Measurements from ENCODE around the gene SLC2A6.

DNA sequence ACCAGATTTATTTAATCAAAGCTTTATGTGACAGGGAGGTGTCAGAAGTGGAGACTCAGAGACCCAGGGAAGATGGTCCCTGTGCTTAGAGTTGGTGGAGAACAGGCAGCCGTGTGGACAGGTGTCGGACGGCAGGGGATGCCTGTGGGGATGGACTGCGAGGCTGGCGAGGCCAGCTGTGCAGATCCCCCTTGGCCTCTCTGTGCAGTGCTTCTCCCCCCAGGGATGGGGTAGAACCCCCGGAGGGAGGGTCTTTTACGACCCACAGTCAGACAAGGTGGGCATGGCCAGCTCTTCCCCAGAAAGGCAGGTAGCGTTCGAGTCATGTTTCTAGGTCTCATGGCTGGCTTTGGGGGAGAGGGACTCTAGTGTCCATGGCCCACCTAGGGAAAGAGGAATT is 4.7 kb upstream of the SLC2A6 start:
- TF ChIP-seq POLR2A (IDR thresholded peaks at IDR 0.05), result no peak
- TF ChIP-seq, protein P1, sequence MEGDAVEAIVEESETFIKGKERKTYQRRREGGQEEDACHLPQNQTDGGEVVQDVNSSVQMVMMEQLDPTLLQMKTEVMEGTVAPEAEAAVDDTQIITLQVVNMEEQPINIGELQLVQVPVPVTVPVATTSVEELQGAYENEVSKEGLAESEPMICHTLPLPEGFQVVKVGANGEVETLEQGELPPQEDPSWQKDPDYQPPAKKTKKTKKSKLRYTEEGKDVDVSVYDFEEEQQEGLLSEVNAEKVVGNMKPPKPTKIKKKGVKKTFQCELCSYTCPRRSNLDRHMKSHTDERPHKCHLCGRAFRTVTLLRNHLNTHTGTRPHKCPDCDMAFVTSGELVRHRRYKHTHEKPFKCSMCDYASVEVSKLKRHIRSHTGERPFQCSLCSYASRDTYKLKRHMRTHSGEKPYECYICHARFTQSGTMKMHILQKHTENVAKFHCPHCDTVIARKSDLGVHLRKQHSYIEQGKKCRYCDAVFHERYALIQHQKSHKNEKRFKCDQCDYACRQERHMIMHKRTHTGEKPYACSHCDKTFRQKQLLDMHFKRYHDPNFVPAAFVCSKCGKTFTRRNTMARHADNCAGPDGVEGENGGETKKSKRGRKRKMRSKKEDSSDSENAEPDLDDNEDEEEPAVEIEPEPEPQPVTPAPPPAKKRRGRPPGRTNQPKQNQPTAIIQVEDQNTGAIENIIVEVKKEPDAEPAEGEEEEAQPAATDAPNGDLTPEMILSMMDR (IDR thresholded peaks at IDR 0.05), result no peak
